ENCODE data around the gene ANK2. TPM values are rescaled to one million over a fixed set of nuclear protein-coding genes. Genes with fewer than 3 reads are reported as not detected.

The ANK2 gene
- total RNA-seq, 1 experiment from 2014 or later, result 5.5 TPM

DNA sequence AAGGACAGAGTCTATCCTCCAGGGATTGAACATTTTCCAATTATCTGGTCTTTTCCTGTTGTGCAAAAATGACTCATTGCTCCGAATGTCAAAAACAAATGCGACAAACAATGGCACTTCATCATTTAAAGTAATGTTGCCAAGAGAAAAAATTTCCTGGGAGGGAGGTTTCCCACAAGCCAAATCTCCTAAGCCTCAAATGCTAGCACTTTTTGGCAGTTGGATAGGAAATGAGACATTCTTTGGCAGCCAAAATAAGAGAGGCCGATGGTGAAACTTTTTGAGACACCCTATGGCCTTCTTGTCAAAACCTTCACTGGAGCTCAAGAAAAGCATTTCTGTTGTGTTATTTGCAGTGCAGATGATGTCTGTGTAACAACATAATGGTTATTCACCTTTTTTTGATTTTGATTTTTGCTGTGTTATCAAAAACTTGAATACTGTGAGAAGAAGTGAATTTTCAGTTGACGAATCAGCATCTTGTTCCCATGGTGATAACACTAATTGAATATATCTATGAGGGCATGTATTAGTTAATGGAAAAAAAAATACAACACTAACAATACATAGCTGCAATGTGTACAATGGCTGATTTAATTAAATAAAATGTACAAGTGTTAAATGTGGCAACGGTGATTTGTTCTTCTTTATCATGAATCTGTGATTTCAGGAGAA is 333.8 kb downstream of the ANK2 start:
- Histone ChIP-seq H3K36me3 (ENCODE audit: control insufficient read depth, insufficient read depth, low read length) (no peaks in the 10 kb centered on the region), H3K4me1 (ENCODE audit: control insufficient read depth, insufficient read depth, low read length) (no peaks in the 10 kb centered on the region), H3K9me3 (ENCODE audit: control insufficient read depth, insufficient read depth, low read depth, low read length) (no peaks in the 10 kb centered on the region), H3K27ac (ENCODE audit: low read length) (no peak overlapping the region), H3K27me3 (ENCODE audit: control insufficient read depth, insufficient read depth, low read length) (no peaks in the 10 kb centered on the region), H3K4me3 (ENCODE audit: low read depth in 2 of 2, low read length in 2 of 2) (no peak overlapping the region)
- ATAC-seq (no peak), DNase-seq (ENCODE audit: low read depth, low spot score) (no peak)
- intact Hi-C loops (cut with micrococcal nuclease; ENCODE audit: unreplicated experiment), result no loop called here
- in situ Hi-C loops (cut with HindIII; ENCODE audit: low pct_unique_long_range_greater_than_20kb, low sequenced_read_pairs), result no loop called here
- BruUV-seq (replicated peaks), result no TSS peak
- POLR2A ChIA-PET, result no interaction called here
- no peak for TF ChIP-seq POLR2AphosphoS5 (IDR thresholded peaks at IDR 0.05; ENCODE audit: low read depth, low read length)
- no peak for TF ChIP-seq CTCF (IDR thresholded peaks at IDR 0.05)
- TF ChIP-seq SIN3A (IDR thresholded peaks at IDR 0.05; ENCODE audit: borderline replicate concordance, insufficient read depth, low read depth, low read length), result no peak
- TF ChIP-seq, protein P1, sequence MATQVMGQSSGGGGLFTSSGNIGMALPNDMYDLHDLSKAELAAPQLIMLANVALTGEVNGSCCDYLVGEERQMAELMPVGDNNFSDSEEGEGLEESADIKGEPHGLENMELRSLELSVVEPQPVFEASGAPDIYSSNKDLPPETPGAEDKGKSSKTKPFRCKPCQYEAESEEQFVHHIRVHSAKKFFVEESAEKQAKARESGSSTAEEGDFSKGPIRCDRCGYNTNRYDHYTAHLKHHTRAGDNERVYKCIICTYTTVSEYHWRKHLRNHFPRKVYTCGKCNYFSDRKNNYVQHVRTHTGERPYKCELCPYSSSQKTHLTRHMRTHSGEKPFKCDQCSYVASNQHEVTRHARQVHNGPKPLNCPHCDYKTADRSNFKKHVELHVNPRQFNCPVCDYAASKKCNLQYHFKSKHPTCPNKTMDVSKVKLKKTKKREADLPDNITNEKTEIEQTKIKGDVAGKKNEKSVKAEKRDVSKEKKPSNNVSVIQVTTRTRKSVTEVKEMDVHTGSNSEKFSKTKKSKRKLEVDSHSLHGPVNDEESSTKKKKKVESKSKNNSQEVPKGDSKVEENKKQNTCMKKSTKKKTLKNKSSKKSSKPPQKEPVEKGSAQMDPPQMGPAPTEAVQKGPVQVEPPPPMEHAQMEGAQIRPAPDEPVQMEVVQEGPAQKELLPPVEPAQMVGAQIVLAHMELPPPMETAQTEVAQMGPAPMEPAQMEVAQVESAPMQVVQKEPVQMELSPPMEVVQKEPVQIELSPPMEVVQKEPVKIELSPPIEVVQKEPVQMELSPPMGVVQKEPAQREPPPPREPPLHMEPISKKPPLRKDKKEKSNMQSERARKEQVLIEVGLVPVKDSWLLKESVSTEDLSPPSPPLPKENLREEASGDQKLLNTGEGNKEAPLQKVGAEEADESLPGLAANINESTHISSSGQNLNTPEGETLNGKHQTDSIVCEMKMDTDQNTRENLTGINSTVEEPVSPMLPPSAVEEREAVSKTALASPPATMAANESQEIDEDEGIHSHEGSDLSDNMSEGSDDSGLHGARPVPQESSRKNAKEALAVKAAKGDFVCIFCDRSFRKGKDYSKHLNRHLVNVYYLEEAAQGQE (IDR thresholded peaks at IDR 0.05; ENCODE audit: insufficient read depth in 1 of 2, low read depth in 2 of 2, low read length in 1 of 2), result no peak
- no peak for TF ChIP-seq TCF7L2 (IDR thresholded peaks at IDR 0.05; ENCODE audit: low read depth, low read length)
- CTCF ChIA-PET, result no interaction called here

- H3K4me1 ChIP-seq (ENCODE audit: control insufficient read depth, insufficient read depth, low read length), result no peaks in the 10 kb centered on the region
- H3K4me3 ChIP-seq (ENCODE audit: low read depth in 2 of 2, low read length in 2 of 2), result no peak overlapping the region
- in situ Hi-C loops (cut with HindIII; ENCODE audit: low pct_unique_long_range_greater_than_20kb, low sequenced_read_pairs) (no loop called here), intact Hi-C loops (cut with micrococcal nuclease; ENCODE audit: unreplicated experiment) (no loop called here)
- TF ChIP-seq CTCF (IDR thresholded peaks at IDR 0.05) (no peak), POLR2AphosphoS5 (IDR thresholded peaks at IDR 0.05; ENCODE audit: low read depth, low read length) (no peak), TCF7L2 (IDR thresholded peaks at IDR 0.05; ENCODE audit: low read depth, low read length) (no peak), SIN3A (IDR thresholded peaks at IDR 0.05; ENCODE audit: borderline replicate concordance, insufficient read depth, low read depth, low read length) (no peak)
- TF ChIP-seq, protein P1 (IDR thresholded peaks at IDR 0.05; ENCODE audit: insufficient read depth in 1 of 2, low read depth in 2 of 2, low read length in 1 of 2), result no peak
- ChIA-PET CTCF (interaction anchor here (0.5 kb wide), 1 partner anchor 977 kb away, joined by 7 read pairs; no protein-coding TSS in a partner anchor), POLR2A (no interaction called here)
- no peaks in the 10 kb centered on the region for H3K36me3 ChIP-seq (ENCODE audit: control insufficient read depth, insufficient read depth, low read length)
- H3K27me3 ChIP-seq (ENCODE audit: control insufficient read depth, insufficient read depth, low read length), result no peaks in the 10 kb centered on the region
- BruUV-seq (replicated peaks), result no TSS peak
- no peak overlapping the region for H3K27ac ChIP-seq (ENCODE audit: low read length)
- no peaks in the 10 kb centered on the region for H3K9me3 ChIP-seq (ENCODE audit: control insufficient read depth, insufficient read depth, low read depth, low read length)
- ATAC-seq, result no peak
- no peak for DNase-seq (ENCODE audit: low read depth, low spot score)
Observed at GRCh38 chr4:113384600-113384999, 335.1 kb downstream of the ANK2 start.

All from Panc1 (cell line).